Measurements from ENCODE around the gene FOXB2. TPM values are rescaled to one million over a fixed set of nuclear protein-coding genes. Genes with fewer than 3 reads are reported as not detected.

Gene FOXB2
- total RNA-seq, 4 donors from 2014 or later: not detected

DNA sequence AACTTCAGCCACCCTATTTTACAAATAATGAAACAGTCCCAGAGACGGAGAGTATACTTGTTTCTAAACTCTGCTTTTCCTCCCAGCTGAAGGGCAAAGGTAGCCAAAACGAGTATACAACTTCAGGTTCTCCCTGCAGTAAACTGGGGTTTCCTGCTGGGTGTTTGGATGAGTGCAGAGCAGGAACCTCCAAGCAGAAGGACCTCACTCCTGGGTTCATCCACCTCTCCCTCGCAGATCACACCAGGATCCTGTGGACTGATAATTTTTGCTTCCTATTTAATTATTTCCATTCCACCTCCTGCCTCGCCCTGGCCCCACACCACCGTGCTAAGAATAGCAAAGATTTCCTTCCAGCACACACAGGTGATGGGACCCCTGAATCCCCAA, 2.0 kb upstream of the FOXB2 start:
- TF ChIP-seq EP300 (IDR thresholded peaks at IDR 0.05) (no peak), POLR2A (IDR thresholded peaks at IDR 0.05; ENCODE audit: low read depth) (no peak), POLR2AphosphoS5 (IDR thresholded peaks at IDR 0.05) (no peak)
- TF ChIP-seq, protein P1, sequence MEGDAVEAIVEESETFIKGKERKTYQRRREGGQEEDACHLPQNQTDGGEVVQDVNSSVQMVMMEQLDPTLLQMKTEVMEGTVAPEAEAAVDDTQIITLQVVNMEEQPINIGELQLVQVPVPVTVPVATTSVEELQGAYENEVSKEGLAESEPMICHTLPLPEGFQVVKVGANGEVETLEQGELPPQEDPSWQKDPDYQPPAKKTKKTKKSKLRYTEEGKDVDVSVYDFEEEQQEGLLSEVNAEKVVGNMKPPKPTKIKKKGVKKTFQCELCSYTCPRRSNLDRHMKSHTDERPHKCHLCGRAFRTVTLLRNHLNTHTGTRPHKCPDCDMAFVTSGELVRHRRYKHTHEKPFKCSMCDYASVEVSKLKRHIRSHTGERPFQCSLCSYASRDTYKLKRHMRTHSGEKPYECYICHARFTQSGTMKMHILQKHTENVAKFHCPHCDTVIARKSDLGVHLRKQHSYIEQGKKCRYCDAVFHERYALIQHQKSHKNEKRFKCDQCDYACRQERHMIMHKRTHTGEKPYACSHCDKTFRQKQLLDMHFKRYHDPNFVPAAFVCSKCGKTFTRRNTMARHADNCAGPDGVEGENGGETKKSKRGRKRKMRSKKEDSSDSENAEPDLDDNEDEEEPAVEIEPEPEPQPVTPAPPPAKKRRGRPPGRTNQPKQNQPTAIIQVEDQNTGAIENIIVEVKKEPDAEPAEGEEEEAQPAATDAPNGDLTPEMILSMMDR (IDR thresholded peaks at IDR 0.05): no peak
- Histone ChIP-seq H3K27me3 (peaks cover 38 to 100% (median 98%) of the 10 kb centered on the region in 4 donors), H3K4me1 (peaks cover 58 to 76% (median 72%) of the 10 kb centered on the region in 4 donors), H3K4me3 (no peak overlapping the region), H3K9me3 (no peaks in the 10 kb centered on the region), H3K36me3 (no peaks in the 10 kb centered on the region), H3K27ac (replicated peaks in 1 of 4) (no peak overlapping the region)
- intact Hi-C loops (cut with DNase I): no loop called here
- WGBS: 20% methylated on average over 4 of the region's 5 CpGs
- peak; percentile 81 for DNase-seq (ENCODE audit: extremely low spot score)

GRCh38 chr9:77018058-77018968, 1.1 kb upstream of the FOXB2 start:
- H3K4me1 ChIP-seq: peaks cover 63 to 81% (median 79%) of the 10 kb centered on the region in 4 donors
- H3K27me3 ChIP-seq: peaks cover 37 to 100% (median 98%) of the 10 kb centered on the region in 4 donors
- DNase-seq (ENCODE audit: extremely low spot score): peak; percentile 89
- no peaks in the 10 kb centered on the region for H3K36me3 ChIP-seq
- TF ChIP-seq EP300 (IDR thresholded peaks at IDR 0.05) (no peak), POLR2A (IDR thresholded peaks at IDR 0.05; ENCODE audit: low read depth) (no peak), POLR2AphosphoS5 (IDR thresholded peaks at IDR 0.05) (no peak)
- TF ChIP-seq, protein P1 (IDR thresholded peaks at IDR 0.05): no peak
- intact Hi-C loops (cut with DNase I): no loop called here
- WGBS: 3% methylated on average over 42 of the region's 64 CpGs
- no peak overlapping the region for H3K27ac ChIP-seq (replicated peaks in 1 of 4)
- H3K4me3 ChIP-seq: peak overlapping the region; percentile 8 to 41 (median 30)
- H3K9me3 ChIP-seq: no peaks in the 10 kb centered on the region

- peaks cover 60 to 79% (median 75%) of the 10 kb centered on the region in 4 donors for H3K4me1 ChIP-seq
These were observed 553 bp upstream of the FOXB2 start for GRCh38 chr9:77018969-77019235.

DNA sequence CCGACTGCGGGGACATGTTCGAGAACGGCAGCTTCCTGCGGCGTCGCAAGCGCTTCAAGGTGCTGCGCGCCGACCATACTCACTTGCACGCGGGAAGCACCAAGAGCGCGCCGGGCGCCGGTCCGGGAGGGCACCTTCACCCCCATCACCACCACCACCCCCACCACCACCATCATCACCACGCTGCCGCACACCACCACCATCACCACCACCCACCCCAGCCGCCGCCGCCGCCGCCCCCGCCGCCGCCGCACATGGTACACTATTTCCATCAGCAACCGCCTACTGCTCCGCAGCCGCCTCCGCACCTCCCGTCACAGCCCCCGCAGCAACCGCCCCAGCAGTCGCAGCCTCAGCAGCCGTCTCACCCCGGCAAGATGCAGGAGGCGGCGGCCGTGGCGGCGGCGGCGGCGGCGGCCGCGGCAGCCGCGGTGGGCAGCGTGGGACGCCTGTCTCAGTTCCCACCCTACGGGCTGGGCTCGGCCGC, 514 bp downstream of the FOXB2 start:
- H3K4me1 ChIP-seq: peaks cover 53 to 69% (median 64%) of the 10 kb centered on the region in 4 donors
- intact Hi-C loops (cut with DNase I): no loop called here
- WGBS: 8% methylated on average over 7 of the region's 58 CpGs

More at GRCh38 chr9:77018969-77019235, 553 bp upstream of the FOXB2 start:
- Histone ChIP-seq H3K9me3 (no peaks in the 10 kb centered on the region), H3K27ac (replicated peaks in 1 of 4) (no peak overlapping the region), H3K4me3 (peak overlapping the region; percentile 8 to 41 (median 30)), H3K27me3 (peaks cover 37 to 100% (median 97%) of the 10 kb centered on the region in 4 donors), H3K36me3 (no peaks in the 10 kb centered on the region)
- WGBS: 0% methylated on average over 12 of the region's 12 CpGs
- DNase-seq (ENCODE audit: extremely low spot score): no peak
- intact Hi-C loops (cut with DNase I): no loop called here
- TF ChIP-seq POLR2AphosphoS5 (IDR thresholded peaks at IDR 0.05): no peak
- TF ChIP-seq EP300 (IDR thresholded peaks at IDR 0.05): no peak
- TF ChIP-seq POLR2A (IDR thresholded peaks at IDR 0.05; ENCODE audit: low read depth): no peak
- TF ChIP-seq, protein P1 (IDR thresholded peaks at IDR 0.05): no peak

More for the DNA sequence above, 514 bp downstream of the FOXB2 start:
- Histone ChIP-seq H3K4me3 (peak overlapping the region; percentile 27 to 48 (median 34)), H3K27me3 (peaks cover 29 to 100% (median 92%) of the 10 kb centered on the region in 4 donors), H3K36me3 (no peaks in the 10 kb centered on the region), H3K27ac (replicated peaks in 1 of 4) (no peak overlapping the region), H3K9me3 (no peaks in the 10 kb centered on the region)
- TF ChIP-seq, protein P1 (IDR thresholded peaks at IDR 0.05): no peak
- no peak for TF ChIP-seq POLR2A (IDR thresholded peaks at IDR 0.05; ENCODE audit: low read depth)
- no peak for TF ChIP-seq EP300 (IDR thresholded peaks at IDR 0.05)
- TF ChIP-seq POLR2AphosphoS5 (IDR thresholded peaks at IDR 0.05): no peak
- peak; percentile 34 for DNase-seq (ENCODE audit: extremely low spot score)
